PC-3 (cell line): ENCODE results near the gene SUCLA2.

Experiments used
- EZH2 ChIP-seq: fragments of 300-600 bp; sonication (generic); IDR thresholded peaks from one replicate; pipeline ENCODE4 v1.6.1; 2017; ENCODE audit warnings: antibody characterized with exemption, mild to moderate bottlenecking, low read length; ENCODE audit not compliant: unreplicated experiment
- TF ChIP-seq, protein P1 (sequence below): fragments of 300-600 bp; sonication (generic); conservative IDR thresholded peaks from 2 replicates; pipeline ENCODE4 v1.5.1; 2017; ENCODE audit warnings: antibody characterized with exemption, low read depth, mild to moderate bottlenecking, low read length

- TF ChIP-seq, protein P1, sequence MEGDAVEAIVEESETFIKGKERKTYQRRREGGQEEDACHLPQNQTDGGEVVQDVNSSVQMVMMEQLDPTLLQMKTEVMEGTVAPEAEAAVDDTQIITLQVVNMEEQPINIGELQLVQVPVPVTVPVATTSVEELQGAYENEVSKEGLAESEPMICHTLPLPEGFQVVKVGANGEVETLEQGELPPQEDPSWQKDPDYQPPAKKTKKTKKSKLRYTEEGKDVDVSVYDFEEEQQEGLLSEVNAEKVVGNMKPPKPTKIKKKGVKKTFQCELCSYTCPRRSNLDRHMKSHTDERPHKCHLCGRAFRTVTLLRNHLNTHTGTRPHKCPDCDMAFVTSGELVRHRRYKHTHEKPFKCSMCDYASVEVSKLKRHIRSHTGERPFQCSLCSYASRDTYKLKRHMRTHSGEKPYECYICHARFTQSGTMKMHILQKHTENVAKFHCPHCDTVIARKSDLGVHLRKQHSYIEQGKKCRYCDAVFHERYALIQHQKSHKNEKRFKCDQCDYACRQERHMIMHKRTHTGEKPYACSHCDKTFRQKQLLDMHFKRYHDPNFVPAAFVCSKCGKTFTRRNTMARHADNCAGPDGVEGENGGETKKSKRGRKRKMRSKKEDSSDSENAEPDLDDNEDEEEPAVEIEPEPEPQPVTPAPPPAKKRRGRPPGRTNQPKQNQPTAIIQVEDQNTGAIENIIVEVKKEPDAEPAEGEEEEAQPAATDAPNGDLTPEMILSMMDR, result no peak
- TF ChIP-seq EZH2, result no peak
Observed at GRCh38 chr13:47896546-47896945, 104.5 kb downstream of the SUCLA2 start.
